HG02588 (cell line): ENCODE results near the gene ETNK1.
"Not testable (repeated sequence)": the region's sequence is repeated elsewhere in the genome, so short reads cannot be mapped to it uniquely, and the experiment has no call there.

Source experiments
- ATAC-seq: cut with Tn5 transposase; IDR thresholded peaks from one replicate; pipeline ENCODE4 v1.9.1; 2021; ENCODE audit warnings: mild to moderate bottlenecking, moderate library complexity; ENCODE audit not compliant: unreplicated experiment

ETNK1 gene

GRCh38 chr12:22624870-22625761, at the start of gene ETNK1:
Gene ETNK1 (plus strand): TSS chr12:22625171. CDS start chr12:22625431, 260 bp downstream.
- peak; percentile 98 for ATAC-seq

GRCh38 chr12:22576065-22576464, 48.9 kb upstream of the ETNK1 start:
- no peak for ATAC-seq

GRCh38 chr12:22576473-22576872, 48.5 kb upstream of the ETNK1 start:
- no peak for ATAC-seq

- ATAC-seq: no peak
Measured at GRCh38 chr12:22577667-22578066, 47.3 kb upstream of the ETNK1 start.

- no peak for ATAC-seq
Measured at GRCh38 chr12:22578328-22578727, 46.6 kb upstream of the ETNK1 start.

- ATAC-seq: no peak
Measured at GRCh38 chr12:22588817-22589216, 36.2 kb upstream of the ETNK1 start.

GRCh38 chr12:22593864-22594263, 31.1 kb upstream of the ETNK1 start:
- no peak for ATAC-seq

- ATAC-seq: not testable (repeated sequence)
Measured at GRCh38 chr12:22597539-22597938, 27.4 kb upstream of the ETNK1 start.

GRCh38 chr12:22598141-22598762, 26.7 kb upstream of the ETNK1 start:
- ATAC-seq: no peak

- no peak for ATAC-seq
Measured at GRCh38 chr12:22598763-22599161, 26.2 kb upstream of the ETNK1 start.

GRCh38 chr12:22600181-22600580, 24.8 kb upstream of the ETNK1 start:
- ATAC-seq: no peak

- no peak for ATAC-seq
Measured at GRCh38 chr12:22609501-22609900, 15.5 kb upstream of the ETNK1 start.

GRCh38 chr12:22610131-22610530, 14.8 kb upstream of the ETNK1 start:
- no peak for ATAC-seq

GRCh38 chr12:22612822-22613221, 12.1 kb upstream of the ETNK1 start:
- not testable (repeated sequence) for ATAC-seq

- no peak for ATAC-seq
Measured at GRCh38 chr12:22615963-22616501, 8.9 kb upstream of the ETNK1 start.

GRCh38 chr12:22617630-22618029, 7.3 kb upstream of the ETNK1 start:
- no peak for ATAC-seq

- no peak for ATAC-seq
Measured at GRCh38 chr12:22624548-22624869, 462 bp upstream of the ETNK1 start.

GRCh38 chr12:22625762-22626294, 857 bp downstream of the ETNK1 start:
- peak; percentile 28 for ATAC-seq

- peak; percentile 41 for ATAC-seq
Measured at GRCh38 chr12:22626406-22626805, 1.4 kb downstream of the ETNK1 start.

- ATAC-seq: no peak
Measured at GRCh38 chr12:22627371-22627770, 2.4 kb downstream of the ETNK1 start.

GRCh38 chr12:22628228-22628627, 3.3 kb downstream of the ETNK1 start:
- no peak for ATAC-seq
